NCI-H146 (cell line): ENCODE measurements around the gene ENGASE.

Source experiments
- DNase-seq: peaks from one replicate; lab custom pipeline; 2025; lab: John Stamatoyannopoulos, UW

ENGASE gene

GRCh38 chr17:79038545-79039135, 36.0 kb upstream of the ENGASE start:
- DNase-seq = no peak

- DNase-seq = no peak
These were observed 35.5 kb upstream of the ENGASE start for GRCh38 chr17:79039171-79039570.

GRCh38 chr17:79039886-79040285, 34.7 kb upstream of the ENGASE start:
- no peak for DNase-seq

GRCh38 chr17:79041041-79041570, 33.5 kb upstream of the ENGASE start:
- no peak for DNase-seq

GRCh38 chr17:79041723-79042420, 32.8 kb upstream of the ENGASE start:
- no peak for DNase-seq

GRCh38 chr17:79042421-79043190, 32.0 kb upstream of the ENGASE start:
- peak; percentile 63 for DNase-seq

GRCh38 chr17:79043191-79043930, 31.3 kb upstream of the ENGASE start:
- DNase-seq = no peak

GRCh38 chr17:79043931-79044320, 30.7 kb upstream of the ENGASE start:
- no peak for DNase-seq

- DNase-seq = no peak
These were observed 30.2 kb upstream of the ENGASE start for GRCh38 chr17:79044462-79044861.

GRCh38 chr17:79045001-79045729, 29.5 kb upstream of the ENGASE start:
- no peak for DNase-seq

- peak; percentile 50 for DNase-seq
These were observed 28.8 kb upstream of the ENGASE start for GRCh38 chr17:79045842-79046196.

- DNase-seq = no peak
These were observed 28.3 kb upstream of the ENGASE start for GRCh38 chr17:79046197-79046915.

GRCh38 chr17:79046916-79047280, 27.7 kb upstream of the ENGASE start:
- DNase-seq = no peak

GRCh38 chr17:79047291-79047920, 27.2 kb upstream of the ENGASE start:
- DNase-seq = no peak

- no peak for DNase-seq
These were observed 26.4 kb upstream of the ENGASE start for GRCh38 chr17:79047923-79048825.

GRCh38 chr17:79048826-79049755, 25.5 kb upstream of the ENGASE start:
- no peak for DNase-seq

GRCh38 chr17:79049821-79050220, 24.8 kb upstream of the ENGASE start:
- no peak for DNase-seq

- DNase-seq = no peak
These were observed 24.1 kb upstream of the ENGASE start for GRCh38 chr17:79050551-79050950.
